HG02610 (cell line): ENCODE results near the gene SEL1L3.

ENCODE experiments used
- ATAC-seq: cut with Tn5 transposase; IDR thresholded peaks from one replicate; pipeline ENCODE4 v1.9.1; 2021; ENCODE audit warnings: mild to moderate bottlenecking, moderate library complexity; ENCODE audit not compliant: unreplicated experiment

The SEL1L3 gene

GRCh38 chr4:25795566-25796454 is 67.0 kb downstream of the SEL1L3 start:
- no peak for ATAC-seq

- no peak for ATAC-seq
These were observed 67.7 kb downstream of the SEL1L3 start for GRCh38 chr4:25795091-25795490.

GRCh38 chr4:25792876-25793275 is 69.9 kb downstream of the SEL1L3 start:
- no peak for ATAC-seq

- no peak for ATAC-seq
These were observed 70.5 kb downstream of the SEL1L3 start for GRCh38 chr4:25792200-25792791.

- no peak for ATAC-seq
These were observed 72.8 kb downstream of the SEL1L3 start for GRCh38 chr4:25790024-25790423.

- no peak for ATAC-seq
These were observed 74.0 kb downstream of the SEL1L3 start for GRCh38 chr4:25788703-25789238.

GRCh38 chr4:25786497-25787065 is 76.2 kb downstream of the SEL1L3 start:
- no peak for ATAC-seq

GRCh38 chr4:25783943-25784342 is 78.8 kb downstream of the SEL1L3 start:
- peak; percentile 45 for ATAC-seq

- ATAC-seq: no peak
These were observed 79.7 kb downstream of the SEL1L3 start for GRCh38 chr4:25783126-25783525.

GRCh38 chr4:25782482-25782881 is 80.3 kb downstream of the SEL1L3 start:
- no peak for ATAC-seq

GRCh38 chr4:25779021-25779420 is 83.8 kb downstream of the SEL1L3 start:
- ATAC-seq: no peak

GRCh38 chr4:25776795-25777194 is 86.0 kb downstream of the SEL1L3 start:
- no peak for ATAC-seq

GRCh38 chr4:25775166-25775565 is 87.6 kb downstream of the SEL1L3 start:
- no peak for ATAC-seq

GRCh38 chr4:25773358-25773757 is 89.4 kb downstream of the SEL1L3 start:
- ATAC-seq: no peak

GRCh38 chr4:25771672-25772071 is 91.1 kb downstream of the SEL1L3 start:
- no peak for ATAC-seq

- no peak for ATAC-seq
These were observed 91.9 kb downstream of the SEL1L3 start for GRCh38 chr4:25770847-25771246.

GRCh38 chr4:25769251-25769650 is 93.5 kb downstream of the SEL1L3 start:
- ATAC-seq: no peak

- no peak for ATAC-seq
These were observed 94.7 kb downstream of the SEL1L3 start for GRCh38 chr4:25767877-25768725.

GRCh38 chr4:25760518-25761157 is 102.2 kb downstream of the SEL1L3 start:
- ATAC-seq: no peak

GRCh38 chr4:25760048-25760447 is 102.7 kb downstream of the SEL1L3 start:
- no peak for ATAC-seq
